NCI-H1092 treated with DMSO at 0.1 percent for 48 hours (cell line): ENCODE measurements around the gene TJP3.

Source experiments
- DNase-seq: peaks from one replicate; lab custom pipeline; 2025; lab: John Stamatoyannopoulos, UW

TJP3 gene

DNA sequence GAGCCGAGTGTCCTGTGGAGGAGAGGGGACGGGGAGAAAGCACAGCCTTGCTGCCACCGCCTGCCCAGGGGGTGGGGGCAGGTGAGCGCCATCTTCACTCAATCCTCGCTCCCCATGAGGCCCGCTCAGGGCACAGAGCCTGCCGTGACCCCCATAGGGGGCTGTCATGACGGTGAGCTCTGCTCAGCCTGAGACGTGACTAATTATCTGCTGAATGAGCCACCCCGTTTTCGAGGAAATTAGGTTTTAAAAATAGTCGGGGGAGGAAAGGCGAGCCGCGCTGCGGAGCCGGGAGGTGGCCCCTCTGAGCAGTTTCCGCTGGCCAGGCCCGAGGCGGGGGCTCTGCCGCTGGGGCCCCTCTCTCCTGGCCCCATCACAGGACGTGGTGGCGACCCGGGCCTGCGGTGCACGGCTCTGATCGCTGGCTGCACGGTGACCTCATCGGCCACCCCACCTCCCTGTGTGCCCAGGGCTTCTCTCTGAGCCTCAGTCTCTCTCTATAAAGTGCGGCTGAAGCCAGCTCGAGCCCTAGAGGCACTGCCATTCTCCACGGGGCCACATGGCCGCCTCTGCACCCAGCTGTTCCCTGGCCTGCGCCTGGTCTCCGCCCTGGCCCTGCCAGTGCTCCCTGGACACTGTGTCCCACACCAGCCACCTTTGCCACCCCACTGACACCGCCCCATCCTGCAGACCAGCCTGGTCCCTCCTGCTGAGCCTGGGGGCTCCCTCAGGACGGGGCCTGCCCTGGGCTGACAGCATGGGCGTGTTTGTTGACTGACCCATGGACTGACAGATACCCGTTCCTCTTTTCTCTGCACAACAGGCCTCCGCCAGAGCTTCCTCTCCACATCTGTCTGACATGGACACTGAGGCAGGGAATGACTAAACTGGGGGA is 36.3 kb upstream of the TJP3 start:
- no peak for DNase-seq

GRCh38 chr19:3672575-3672948 is 35.6 kb upstream of the TJP3 start:
- no peak for DNase-seq

GRCh38 chr19:3672993-3673392 is 35.2 kb upstream of the TJP3 start:
- DNase-seq, result no peak

- DNase-seq, result no peak
These were observed 34.4 kb upstream of the TJP3 start for GRCh38 chr19:3673506-3674439.

GRCh38 chr19:3674784-3675543 is 33.2 kb upstream of the TJP3 start:
- DNase-seq, result no peak

GRCh38 chr19:3678188-3678587 is 30.0 kb upstream of the TJP3 start:
- no peak for DNase-seq

GRCh38 chr19:3679138-3679537 is 29.0 kb upstream of the TJP3 start:
- DNase-seq, result no peak

DNA sequence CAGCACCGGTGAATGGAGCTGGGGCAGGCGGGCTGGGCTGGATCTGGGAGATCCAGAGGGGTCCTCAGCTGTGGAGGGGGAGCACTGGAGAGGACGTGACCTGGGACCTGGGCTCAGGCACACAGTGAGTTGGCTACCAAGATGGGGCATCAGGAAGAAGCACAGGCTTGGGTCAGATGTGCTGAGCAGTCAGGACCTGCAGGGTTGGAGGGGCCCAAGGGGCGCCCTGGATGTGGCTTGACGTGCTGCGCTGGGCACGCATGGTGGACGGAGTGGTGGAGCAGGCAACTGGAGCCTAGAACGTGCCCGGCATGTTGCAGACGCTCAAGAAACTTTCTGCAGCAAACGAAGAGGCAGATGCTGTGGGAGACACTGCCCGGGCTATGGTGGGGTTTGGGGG is 28.6 kb upstream of the TJP3 start:
- no peak for DNase-seq

GRCh38 chr19:3680939-3681338 is 27.2 kb upstream of the TJP3 start:
- no peak for DNase-seq

GRCh38 chr19:3682286-3682685 is 25.9 kb upstream of the TJP3 start:
- DNase-seq, result no peak

- DNase-seq, result no peak
These were observed 25.3 kb upstream of the TJP3 start for GRCh38 chr19:3682741-3683404.

GRCh38 chr19:3683405-3684053 is 24.7 kb upstream of the TJP3 start:
- DNase-seq, result no peak

- DNase-seq, result no peak
These were observed 23.9 kb upstream of the TJP3 start for GRCh38 chr19:3684054-3684816.

DNA sequence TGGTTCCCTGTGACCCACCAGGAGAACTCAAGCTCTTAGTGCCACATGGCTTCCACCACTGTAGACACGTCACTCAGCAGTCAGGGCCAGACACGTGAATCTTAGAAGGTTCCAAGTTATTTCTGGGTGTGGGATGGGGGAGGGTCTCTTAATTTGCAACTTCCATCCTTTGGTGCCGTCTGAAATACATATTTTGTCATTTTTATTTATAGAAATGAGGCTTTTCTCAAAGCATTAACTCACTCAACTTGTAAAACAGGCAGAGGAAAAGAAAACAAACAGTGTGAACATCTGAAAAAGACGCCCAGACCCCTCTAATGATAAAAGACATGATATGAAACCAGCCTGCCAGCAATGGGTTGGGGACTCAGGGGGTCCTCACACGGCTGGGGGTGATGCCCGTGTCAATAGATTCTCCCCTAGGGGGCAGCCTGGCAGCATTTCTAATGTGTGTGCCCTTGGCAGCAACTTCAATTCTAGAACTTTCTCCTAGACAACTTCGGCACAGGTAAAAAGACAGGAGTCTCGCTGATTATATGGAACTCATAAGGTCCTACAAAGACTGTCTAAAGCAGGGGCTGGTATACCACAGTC is 23.3 kb upstream of the TJP3 start:
- DNase-seq, result no peak

DNA sequence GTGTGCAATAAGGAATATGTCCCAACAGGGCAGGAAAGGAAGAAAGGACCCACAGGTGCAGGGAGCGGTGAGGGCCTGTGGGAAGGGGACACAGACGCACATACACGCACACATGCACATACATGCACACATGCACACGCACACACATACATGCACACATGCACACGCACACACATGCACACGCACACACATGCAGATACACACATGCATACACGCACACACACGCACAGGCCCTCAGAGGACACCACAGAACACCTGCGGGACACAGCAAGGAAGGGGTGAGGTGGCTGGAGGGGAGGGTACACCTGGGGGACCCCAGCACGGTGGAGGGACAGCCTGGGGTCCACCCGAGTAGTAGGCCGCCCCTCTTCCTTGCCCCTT is 20.8 kb upstream of the TJP3 start:
- DNase-seq, result no peak

GRCh38 chr19:3687774-3688706 is 20.1 kb upstream of the TJP3 start:
- no peak for DNase-seq

DNA sequence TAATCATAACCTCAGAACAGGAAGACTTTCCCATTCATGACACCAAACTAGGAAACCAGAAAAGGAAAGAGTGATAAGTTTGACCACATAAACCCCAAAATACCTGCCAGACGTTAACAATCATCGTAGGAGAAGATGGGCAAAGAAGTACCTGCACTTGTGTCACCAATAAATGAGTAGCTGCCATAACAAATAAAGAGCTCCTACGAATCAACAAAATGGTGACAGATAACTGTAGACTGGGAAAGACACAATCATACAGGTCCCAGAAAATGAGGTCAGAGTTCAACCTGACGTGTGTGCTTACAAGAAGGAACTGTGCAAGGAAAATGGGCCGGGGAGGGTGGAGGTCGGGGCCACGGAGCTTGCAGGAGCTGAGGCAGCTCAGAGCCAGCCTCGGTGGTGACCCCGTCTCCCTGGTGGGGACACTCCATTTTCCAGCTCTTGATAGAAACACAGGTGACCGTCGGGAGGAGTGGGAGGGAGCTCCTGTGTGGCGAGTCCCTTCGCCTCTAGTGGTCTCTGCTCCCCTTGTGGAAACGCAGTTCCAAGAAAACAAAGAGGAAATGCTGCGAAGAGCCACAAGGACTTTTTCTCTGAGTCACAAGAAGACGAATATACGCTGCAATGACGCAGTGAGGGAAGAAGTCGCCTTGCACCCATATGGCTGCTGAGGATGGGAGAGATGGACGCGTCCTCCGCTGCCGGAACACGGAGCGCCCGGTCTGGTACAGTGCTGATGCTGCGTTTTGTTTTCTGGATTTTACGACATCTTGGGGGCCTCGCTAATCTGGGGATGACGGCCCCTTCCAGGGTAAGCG is 17.4 kb upstream of the TJP3 start:
- no peak for DNase-seq

- DNase-seq, result no peak
These were observed 16.8 kb upstream of the TJP3 start for GRCh38 chr19:3691372-3691716.
